Astrocyte of the cerebellum (primary cell): ENCODE data around the gene CTNNA3.

Source experiments
- DNase-seq: peaks from one replicate; pipeline ENCODE4 v3.0.0-alpha.2; 2011; ENCODE audit warnings: low read depth
- H3K4me3 ChIP-seq: 2 replicates; pipeline ENCODE4 v1.5.1; 2011; ENCODE audit warnings: mild to moderate bottlenecking, low read depth, low read length, moderate library complexity
- CTCF ChIP-seq: IDR thresholded peaks from 2 replicates; pipeline ENCODE4 v1.5.1; 2012; ENCODE audit warnings: low read length, low read depth, moderate library complexity, mild to moderate bottlenecking; ENCODE audit errors: missing control alignments
- in situ Hi-C: cut with HindIII; loops from 2 replicates; pipeline ENCODE4 v1.10.0; 2017; ENCODE audit warnings: low sequenced_read_pairs

Gene CTNNA3

GRCh38 chr10:67257427-67258144 lies 438.4 kb downstream of the CTNNA3 start:
- no peak for DNase-seq
- in situ Hi-C loops, result loop anchor here (5.0 kb wide), 1 partner anchor 75 kb away; no protein-coding TSS in a partner anchor
- H3K4me3 ChIP-seq, result no peak overlapping the region
- TF ChIP-seq CTCF, result no peak

GRCh38 chr10:67257018-67257417 lies 439.0 kb downstream of the CTNNA3 start:
- in situ Hi-C loops, result loop anchor here (5.0 kb wide), 1 partner anchor 75 kb away; no protein-coding TSS in a partner anchor
- no peak for TF ChIP-seq CTCF
- H3K4me3 ChIP-seq, result no peak overlapping the region
- no peak for DNase-seq

GRCh38 chr10:67250686-67251085 lies 445.3 kb downstream of the CTNNA3 start:
- no peak for TF ChIP-seq CTCF
- no peak for DNase-seq
- in situ Hi-C loops, result no loop called here
- H3K4me3 ChIP-seq, result no peak overlapping the region

GRCh38 chr10:67246066-67246555 lies 449.9 kb downstream of the CTNNA3 start:
- no peak for DNase-seq
- TF ChIP-seq CTCF, result no peak
- in situ Hi-C loops, result no loop called here
- no peak overlapping the region for H3K4me3 ChIP-seq

GRCh38 chr10:67242528-67242927 lies 453.5 kb downstream of the CTNNA3 start:
- H3K4me3 ChIP-seq, result no peak overlapping the region
- DNase-seq, result no peak

GRCh38 chr10:67241451-67241850 lies 454.5 kb downstream of the CTNNA3 start:
- no peak for TF ChIP-seq CTCF
- H3K4me3 ChIP-seq, result no peak overlapping the region
- no peak for DNase-seq
- in situ Hi-C loops, result no loop called here

More at GRCh38 chr10:67242528-67242927, 453.5 kb downstream of the CTNNA3 start:
- no peak for TF ChIP-seq CTCF
- in situ Hi-C loops, result no loop called here
